HuH-7 (cell line): ENCODE measurements around the gene MBLAC2.

Experiments
- DNase-seq: peaks from one replicate; pipeline ENCODE4 v3.0.0; 2011; ENCODE audit warnings: low spot score

The MBLAC2 gene

DNA sequence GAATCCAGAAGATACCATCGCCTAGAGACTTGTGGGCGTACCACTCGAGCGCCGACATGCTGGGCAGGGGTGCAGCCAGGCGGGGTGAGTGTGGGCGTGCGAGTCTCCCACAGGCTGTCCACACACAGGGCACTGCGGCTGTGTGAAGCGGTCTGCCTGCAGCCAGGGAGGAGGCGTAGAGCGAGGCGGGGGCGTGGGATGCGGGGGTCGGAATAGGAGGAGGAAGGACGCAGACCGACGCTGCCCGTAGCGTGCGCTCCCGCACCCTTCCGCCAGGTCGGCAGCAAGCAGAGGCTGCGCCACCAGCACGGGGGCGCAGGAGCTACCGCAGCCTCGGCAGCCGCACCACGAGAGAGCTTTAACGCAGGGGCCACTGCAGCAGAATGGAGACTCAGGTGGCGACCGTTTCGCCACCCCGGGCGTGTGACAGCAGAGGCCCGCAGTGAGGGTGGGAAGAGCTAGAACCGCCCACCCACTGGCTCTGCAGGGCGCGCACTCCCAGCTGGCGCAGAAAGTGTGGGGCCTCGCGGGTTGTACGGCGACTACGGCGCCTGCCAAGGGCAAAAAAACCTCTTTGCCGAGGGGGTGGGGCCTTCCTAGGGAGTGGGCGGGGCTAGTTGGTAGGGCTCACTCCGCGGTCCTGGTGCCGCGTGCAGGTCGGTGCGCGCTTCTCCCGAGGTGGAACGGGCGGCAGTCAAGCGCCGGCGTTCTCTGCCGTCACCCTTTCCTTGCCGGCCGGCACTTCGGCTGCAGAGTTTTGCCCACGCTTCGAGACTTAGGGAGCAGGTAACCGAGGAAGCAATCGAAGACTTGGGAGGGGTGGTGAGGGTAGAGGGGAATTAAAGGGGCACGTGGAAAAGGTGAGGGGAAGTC is at the start of gene MBLAC2, which contains the start of gene POLR3G:
TSS of gene MBLAC2 (minus strand) at position 537 of the 873 bp plus-strand sequence. CDS start at position 58, 479 bp downstream.
TSS of gene POLR3G (plus strand) at position 630 of the 873 bp plus-strand sequence. CDS start 10,704 bp downstream, outside the sequence.
- peak; percentile 91 for DNase-seq

DNA sequence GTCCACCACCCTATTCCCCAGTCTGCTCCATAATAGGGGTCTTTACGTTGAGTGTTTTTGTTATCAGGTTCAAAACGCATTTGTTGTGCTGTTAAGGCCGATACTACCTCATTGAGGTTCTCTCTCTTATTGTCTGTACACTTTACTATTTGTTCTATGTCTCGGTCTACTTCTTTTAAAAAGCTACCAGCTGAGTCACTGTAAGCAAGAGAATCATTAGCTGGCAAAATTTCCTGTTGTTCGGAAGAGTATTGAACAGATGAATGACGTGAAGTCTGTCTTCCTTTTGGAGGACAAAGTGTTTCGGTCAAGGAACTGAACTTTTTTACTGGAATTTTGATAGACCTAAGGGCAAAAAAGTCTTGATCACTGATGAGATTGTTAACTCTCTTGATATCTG is 44.5 kb upstream of the MBLAC2 start:
- DNase-seq = no peak

DNA sequence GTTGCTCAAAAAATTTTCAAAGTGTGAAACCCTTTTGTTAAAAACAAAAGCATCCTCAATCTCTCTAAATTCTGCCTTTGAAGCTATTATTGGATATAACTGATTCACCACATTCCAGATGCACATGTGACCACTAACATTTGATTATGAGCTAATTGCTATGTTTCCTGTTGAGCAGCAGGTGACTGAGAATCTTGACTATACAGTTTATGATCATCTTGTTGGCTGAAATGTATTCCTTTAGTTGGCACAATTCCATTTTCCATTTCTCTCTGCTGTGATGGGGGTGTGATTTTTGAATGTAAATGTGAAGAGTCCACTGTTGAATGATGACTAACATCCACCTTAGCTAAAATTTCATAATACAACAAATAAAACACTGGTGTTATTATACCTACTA is 44.1 kb upstream of the MBLAC2 start:
- no peak for DNase-seq

DNA sequence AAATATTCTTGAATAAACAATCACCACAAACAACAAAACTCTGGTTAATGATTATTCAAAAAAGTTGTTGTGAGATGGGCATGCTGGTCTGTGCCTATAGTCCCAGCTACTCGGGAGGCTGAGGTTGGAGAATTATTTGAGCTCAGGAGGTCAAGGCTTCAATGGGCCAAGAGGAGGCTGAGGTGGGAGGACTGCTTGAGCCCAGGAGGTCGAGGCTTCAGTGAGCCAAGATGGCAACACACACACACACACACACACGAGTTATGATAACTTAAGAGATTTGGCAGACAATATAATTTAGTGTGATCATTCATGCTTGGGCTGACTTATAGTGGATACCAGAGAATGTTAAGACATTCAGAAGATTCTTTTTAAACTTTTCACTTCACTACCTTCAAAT is 39.9 kb upstream of the MBLAC2 start:
- DNase-seq = no peak

DNA sequence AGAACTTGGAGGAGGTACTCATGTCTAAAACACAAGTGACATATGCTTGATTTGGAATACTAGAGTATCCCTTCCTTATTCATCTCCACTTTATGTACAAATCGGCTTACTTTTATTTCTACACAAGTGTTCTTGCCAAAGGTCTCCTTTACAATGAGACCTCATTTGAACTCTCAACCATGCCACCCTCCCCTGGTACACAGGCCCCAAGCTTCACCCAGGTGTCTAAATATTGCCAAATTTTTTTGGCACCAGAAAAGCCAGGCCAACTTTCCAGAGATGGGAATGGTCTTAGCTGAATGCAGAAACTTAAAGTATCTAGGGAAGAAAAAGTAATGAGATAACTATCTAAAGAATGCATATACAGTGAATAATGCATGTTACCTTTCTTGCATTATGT is 35.9 kb upstream of the MBLAC2 start:
- DNase-seq = no peak

DNA sequence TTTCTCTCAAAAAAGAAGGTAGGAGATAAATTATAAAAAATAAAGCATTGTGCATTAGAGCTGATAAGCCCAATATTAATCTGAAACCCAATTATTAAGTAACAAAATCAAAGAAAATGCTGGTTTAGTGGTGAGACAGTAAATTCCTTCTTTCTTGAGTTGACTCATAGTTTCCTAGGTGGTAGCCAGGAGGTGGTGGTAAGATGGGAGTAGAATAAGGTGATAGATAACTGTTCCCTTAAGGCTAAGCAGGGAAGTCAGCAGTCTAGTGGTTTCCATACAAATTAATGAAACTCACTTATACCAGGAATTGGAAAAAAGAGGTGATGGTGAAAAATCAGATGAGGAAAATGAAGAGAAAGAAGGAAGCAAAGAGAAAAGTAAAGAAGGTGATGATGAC is 31.6 kb upstream of the MBLAC2 start:
- no peak for DNase-seq

DNA sequence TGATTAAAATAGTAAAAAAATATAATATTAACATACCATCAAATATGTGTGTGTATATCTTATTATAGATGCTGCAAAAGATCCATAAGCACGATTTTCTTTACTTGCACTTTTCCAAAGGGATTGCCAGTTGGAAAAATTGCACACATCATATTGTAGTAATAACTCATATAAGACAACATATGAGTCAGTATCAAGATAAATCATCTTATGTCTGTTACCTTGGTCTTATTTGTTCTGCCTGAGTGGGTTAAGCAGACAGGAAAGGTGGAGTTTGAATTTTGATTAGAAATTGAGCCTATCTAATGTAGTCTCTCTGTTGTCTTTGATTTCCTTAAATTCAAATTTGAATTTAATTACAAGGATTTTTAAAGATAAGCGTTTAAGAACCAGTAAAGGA is 30.2 kb upstream of the MBLAC2 start:
- no peak for DNase-seq

DNA sequence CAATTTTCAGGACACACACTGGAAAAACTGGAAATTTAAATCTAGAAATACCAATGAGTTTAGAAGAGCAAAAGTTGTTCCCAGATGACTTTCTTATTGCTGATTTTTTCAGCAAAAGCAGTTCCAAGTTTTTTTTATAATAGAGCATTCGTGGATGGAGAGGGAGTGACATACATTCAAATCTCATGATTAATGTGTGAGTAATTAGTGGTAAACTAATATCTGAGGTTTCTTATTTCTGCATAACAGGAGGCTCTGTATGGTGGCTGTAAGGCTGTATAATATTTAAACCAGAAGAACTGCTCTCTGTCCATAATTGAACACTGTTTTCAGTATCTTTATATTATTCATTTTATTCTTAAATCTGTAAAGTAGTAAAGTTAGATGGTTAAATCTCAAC is 29.0 kb upstream of the MBLAC2 start:
- DNase-seq = no peak

DNA sequence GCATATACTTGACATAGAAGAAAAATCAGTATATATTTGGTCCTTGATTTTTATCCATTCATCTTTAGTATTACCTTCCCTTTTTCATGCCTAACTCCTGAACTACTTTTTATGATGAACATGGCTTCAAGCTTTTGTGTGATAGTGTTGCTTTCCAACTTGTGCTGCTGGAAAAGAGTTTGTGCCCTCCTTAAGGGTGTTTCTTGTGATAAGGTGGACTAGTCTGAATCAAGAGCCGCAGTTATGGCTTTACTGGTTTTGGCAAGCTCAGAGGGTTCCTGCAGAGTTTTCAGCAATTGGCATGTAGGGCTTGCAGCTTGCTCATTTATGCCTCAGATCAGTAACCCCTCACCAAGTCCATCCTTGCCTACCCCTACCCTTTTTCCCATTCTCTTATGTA is 20.6 kb upstream of the MBLAC2 start:
- no peak for DNase-seq

DNA sequence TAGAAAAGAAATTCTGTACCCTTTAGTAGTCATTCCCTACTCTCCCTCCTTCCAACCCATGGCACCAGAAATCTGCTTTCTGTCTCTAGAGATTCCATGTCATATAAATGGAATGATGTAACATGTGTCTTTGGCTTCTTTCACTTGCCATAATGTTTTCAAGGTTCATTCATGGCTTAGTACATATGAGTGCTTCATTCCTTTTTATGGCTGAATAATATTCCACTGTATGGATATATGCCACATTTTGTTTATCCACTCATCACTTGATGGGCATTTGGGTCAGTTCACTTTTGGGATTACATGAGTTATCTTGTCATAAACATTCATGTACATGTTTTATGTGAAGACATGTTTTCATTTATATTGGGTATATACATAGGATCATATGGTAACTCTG is 19.5 kb upstream of the MBLAC2 start:
- no peak for DNase-seq

DNA sequence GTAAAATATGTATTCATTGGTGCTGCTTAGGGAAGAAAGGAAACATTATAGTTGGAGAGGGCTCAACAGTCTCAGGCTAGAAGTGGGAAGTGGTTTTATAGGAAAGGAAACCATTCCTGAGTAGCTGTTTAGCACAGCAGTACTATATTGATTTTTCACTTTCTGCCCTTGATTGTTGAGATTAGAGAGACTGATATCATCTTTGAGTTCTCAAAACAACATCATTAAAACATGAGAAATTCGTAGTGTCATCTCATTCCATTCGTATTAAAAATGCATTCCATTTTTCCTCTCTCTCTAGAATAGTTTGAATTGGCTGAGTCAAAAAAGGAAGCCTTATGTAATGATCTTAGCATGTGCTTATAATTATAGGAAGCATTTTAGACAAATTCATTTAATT is 14.2 kb upstream of the MBLAC2 start:
- no peak for DNase-seq

DNA sequence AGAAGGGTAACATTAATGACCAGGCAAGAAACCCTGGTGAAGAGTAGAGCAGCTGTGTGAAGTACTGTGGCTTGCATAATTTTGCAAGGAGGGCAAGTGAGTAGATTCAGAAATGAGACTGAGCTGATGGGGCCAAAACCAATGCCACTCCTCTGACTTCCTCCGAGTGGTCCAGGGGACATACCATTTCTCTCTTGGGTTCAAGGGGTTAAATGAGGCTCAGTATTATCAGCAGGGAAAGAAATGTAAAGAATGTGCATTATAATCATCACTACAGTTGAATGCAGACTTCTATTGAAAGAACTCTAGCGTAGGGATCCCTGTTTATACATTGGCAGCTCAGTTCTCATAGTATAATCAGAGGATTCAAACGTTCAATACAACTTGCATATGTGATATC is 10.0 kb upstream of the MBLAC2 start:
- no peak for DNase-seq

DNA sequence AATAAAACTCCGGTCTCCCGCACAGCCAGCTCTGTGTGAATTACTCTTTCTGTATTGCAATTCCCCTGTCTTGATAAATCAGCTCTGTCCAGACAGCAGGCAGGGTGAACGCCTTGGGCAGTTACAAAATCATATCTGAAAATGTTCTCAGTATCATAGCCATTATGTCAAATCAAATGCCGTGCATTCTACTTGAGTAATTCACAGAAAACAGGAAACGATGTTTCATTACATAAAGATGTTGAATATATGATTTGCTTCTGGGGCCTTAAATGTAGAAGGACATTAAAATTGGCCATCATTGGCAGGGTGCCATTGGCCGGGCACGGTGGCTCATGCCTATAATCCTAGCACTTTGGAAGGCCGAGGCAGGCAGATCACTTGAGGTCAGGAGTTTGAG is 8.6 kb upstream of the MBLAC2 start:
- no peak for DNase-seq

DNA sequence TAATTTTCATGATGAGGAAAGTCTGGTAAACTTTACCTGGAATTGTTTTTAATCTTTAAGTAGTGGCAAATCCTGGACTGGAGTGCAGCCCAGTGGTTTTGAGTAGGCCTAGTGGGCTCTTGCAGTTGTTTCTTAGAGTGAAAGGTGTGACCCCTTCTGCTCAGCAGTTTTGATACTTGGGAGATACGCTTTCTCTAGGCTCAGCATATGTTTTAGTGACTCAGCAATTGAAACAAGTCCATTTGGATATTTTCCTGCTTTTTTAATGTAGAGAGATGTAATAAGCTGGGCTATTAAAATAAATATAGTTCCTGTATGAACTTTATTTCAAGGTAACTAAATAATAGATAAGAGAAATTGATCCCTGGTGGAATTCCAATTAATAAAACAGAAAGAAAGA is 6.1 kb upstream of the MBLAC2 start:
- no peak for DNase-seq

DNA sequence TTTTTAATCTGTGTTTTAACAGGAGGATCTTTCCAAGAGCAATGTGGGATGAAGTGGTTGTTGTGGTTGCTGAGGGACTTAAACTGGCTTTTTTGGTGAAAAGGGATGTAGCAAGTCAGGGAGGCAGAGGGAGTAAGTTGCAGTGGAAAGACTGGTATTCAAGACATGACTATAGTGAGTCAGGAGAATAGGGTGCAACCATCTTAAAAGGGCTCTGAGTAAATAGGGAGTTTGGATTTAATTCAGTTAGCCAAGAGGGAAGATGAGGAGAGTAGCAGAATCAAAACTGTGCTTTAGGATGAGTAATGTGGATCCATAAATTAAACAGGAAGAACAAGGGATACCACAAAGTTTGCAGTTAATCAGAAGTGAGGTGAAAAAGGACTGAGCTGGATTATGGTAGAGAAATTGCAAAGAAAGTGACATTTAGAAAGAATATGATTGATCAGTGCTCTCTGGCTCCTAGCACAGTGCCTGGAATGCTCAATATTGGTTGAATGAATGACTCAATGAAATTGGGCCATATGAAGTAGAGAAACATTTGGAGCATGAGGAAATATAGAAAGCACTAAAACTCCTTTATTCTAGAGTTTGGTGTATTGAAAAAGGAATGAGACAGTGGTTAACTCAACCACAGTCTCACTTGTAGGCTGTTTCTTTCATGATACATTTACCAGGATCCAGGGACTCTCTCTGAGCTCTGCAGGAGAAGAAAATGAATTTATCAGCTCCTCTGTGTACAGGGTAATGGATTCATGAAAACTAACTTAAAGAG is 5.2 kb upstream of the MBLAC2 start:
- no peak for DNase-seq

DNA sequence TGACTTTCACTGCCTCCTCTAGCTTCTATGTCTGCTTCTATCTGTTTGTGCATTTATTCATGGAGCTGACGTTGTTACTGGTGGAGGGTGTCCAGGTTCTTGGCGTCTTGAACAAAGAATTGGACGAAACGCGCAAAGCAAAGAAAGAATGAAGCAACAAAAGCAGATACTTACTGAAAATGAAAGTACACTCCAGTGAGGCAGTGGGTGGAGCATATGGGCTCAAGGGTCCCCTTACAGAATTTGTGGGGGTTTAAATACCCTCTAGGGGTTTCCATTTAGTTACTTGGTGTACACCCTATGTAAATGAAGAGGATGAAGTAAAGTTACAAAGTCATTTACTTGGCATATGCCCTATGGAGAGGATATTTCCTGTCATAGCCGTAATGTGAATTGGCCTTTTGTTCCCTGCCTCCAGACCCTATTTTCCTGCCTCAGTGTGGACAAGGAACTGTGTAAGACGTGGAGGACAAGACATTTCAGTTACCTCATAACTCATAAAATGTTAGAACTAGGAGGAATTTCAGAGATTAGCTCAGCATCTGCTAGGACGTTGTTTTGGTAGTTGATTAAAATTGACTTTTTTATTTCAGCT is 3.1 kb upstream of the MBLAC2 start:
- DNase-seq = no peak

DNA sequence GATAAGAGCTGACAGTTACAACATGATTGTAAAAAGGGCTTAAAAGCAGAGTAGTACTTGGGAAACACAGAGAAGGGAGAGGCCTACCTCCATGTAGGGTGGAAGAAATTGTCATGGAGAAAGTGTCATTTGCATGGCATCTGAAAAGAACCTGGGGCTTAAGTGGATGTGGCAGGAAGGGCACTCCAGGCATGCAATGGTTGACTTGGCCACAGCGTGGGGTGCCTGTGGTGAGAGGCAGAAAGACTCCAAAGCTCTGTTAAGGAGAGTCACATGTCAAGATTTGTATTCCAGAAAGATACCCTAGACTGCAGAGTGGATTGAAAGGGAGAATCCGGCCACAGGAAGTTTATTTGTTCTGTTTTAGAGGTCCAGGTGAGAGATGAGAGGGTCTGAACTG is 2.5 kb upstream of the MBLAC2 start:
- no peak for DNase-seq

DNA sequence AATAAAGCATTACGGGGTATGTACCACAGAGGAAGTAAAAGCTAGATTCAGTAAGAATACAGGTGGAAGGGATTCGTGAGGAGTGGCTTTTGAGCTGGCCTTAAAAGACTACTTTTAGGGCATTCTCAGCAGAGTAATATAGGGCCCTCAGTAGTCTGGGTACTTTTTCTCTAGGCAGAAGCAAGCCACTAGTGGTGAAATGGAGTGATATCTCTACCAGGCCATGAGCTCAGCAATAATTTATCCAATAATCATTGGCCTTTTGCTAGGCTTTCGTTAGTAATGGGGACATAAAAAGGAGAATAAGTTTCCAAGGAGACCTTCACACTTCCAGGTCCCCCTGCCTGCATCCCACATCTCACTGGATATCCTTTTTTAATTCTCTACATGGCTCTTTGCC is 1.8 kb upstream of the MBLAC2 start:
- no peak for DNase-seq

DNA sequence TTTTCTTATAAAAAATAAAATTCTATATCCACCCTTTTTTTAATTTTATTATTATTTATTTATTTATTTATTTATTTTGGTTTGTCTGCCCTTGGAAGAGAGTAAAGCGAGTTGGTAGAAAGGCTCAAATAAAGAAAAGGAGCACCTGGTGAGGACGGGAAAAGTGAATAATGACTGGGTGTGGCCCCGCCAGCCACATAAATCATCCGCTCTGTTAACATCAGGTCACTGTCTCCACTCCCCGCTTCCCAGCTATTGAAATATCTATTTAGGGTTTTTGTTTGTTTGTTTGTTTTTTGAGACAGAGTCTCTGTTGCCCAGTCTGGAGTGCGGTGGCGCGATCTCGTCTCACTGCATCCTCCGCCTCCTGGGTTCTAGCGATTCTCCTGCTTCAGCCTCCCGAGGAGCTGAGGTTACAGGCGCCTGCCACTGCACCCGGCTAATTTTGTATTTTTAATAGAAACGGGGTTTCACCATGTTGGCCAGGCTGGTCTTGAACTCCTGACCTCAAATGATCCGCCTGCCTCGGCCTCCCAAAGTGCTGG is 937 bp upstream of the MBLAC2 start:
- DNase-seq = no peak

DNA sequence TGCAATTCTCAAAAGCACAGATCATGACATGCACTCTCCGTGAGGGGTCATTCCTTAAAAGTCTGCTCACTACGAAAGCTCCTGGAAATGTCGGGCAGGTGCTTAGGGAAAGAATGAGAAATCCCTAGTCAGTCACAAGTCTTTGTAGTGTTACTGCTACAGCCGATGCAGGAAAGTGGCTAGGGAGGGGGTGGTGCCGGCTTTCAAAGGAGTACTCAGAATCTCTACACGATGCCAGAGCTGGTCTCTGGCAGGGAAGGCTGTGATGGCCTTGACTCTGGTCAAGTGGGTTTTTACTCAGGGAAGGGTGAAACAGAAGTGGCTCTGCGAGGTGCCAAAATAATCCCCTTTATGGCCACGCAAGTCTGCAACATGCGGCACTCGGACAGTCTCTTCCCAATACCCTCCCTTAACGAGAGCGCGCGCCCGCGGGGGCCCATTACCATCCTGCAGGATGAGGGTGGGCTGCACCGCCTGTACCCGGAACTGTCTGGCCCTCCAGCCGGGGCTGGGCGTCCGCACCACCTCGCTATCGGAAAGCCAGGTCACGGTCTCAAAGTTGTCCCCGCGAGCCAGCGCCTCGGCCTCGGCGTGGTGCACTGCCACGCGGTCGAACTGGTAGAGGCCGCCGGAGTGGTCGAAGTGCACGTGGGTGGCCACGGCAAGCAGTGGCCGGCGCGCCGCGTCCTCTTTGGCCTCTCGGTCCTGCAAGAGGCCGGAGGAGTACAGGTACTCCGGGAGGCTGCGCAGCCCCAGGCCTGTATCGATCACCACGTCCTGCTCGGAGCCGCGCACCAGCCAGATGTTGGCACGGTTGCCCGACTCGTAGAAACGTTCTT is 956 bp downstream of the MBLAC2 start:
- peak; percentile 27 for DNase-seq

DNA sequence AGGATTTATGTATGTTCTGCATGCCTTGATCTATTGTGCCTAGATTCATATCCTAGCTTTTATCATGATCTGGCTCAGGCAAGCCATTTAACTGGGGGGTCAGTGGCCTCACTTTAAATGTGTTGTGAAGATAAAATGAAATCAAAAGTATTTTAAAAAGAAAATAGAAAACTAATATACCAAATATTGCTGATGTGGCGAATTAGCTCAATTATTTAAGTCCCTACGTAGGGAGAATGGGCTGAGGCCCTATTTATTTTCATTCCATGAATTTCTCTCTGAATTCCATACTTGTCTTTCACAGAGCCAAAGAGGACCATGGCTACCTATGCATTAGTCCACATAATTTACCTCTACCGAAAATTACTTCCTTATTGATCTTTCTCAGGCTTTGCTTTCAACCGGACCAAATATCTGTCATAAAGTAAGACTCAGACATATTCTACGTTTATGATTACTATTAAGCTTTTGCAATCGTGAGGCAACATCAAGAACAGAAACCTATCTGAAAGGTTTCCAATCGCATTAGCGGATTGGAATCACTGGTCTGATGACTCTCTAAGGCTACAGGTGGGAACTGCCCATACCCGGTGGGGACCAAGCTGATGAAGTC is 1.7 kb downstream of the MBLAC2 start:
- no peak for DNase-seq
